ENCODE data around the gene CCNG2.

Gene CCNG2

DNA sequence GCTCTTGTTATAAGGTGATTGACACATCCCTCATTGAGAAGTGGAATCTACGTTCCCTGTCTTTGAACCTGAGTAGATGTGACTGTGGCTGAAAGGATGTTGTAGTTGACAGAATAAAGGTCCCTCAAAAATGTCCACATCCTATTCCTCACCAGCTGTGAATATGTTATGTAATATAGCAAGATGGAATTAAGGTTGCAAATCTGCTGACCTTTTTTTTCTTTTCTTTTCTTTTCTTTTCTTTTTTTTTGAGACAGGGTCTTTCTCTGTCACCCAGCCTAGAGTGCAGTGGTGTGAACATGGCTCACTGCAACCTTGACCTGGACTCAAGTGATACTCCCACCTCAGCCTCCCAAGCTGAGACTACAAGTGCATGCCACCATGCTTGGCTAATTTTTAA is 7.2 kb upstream of the CCNG2 start:
- no peak for TF ChIP-seq CEBPB (IDR thresholded peaks at IDR 0.05)
- no peak for TF ChIP-seq YY1 (IDR thresholded peaks at IDR 0.05; ENCODE audit: low read depth)
- TF ChIP-seq, protein P1, sequence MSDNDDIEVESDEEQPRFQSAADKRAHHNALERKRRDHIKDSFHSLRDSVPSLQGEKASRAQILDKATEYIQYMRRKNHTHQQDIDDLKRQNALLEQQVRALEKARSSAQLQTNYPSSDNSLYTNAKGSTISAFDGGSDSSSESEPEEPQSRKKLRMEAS (IDR thresholded peaks at IDR 0.05) = no peak
- TF ChIP-seq, protein P2, sequence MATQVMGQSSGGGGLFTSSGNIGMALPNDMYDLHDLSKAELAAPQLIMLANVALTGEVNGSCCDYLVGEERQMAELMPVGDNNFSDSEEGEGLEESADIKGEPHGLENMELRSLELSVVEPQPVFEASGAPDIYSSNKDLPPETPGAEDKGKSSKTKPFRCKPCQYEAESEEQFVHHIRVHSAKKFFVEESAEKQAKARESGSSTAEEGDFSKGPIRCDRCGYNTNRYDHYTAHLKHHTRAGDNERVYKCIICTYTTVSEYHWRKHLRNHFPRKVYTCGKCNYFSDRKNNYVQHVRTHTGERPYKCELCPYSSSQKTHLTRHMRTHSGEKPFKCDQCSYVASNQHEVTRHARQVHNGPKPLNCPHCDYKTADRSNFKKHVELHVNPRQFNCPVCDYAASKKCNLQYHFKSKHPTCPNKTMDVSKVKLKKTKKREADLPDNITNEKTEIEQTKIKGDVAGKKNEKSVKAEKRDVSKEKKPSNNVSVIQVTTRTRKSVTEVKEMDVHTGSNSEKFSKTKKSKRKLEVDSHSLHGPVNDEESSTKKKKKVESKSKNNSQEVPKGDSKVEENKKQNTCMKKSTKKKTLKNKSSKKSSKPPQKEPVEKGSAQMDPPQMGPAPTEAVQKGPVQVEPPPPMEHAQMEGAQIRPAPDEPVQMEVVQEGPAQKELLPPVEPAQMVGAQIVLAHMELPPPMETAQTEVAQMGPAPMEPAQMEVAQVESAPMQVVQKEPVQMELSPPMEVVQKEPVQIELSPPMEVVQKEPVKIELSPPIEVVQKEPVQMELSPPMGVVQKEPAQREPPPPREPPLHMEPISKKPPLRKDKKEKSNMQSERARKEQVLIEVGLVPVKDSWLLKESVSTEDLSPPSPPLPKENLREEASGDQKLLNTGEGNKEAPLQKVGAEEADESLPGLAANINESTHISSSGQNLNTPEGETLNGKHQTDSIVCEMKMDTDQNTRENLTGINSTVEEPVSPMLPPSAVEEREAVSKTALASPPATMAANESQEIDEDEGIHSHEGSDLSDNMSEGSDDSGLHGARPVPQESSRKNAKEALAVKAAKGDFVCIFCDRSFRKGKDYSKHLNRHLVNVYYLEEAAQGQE (IDR thresholded peaks at IDR 0.05; ENCODE audit: low read depth) = no peak
- TF ChIP-seq ZBTB7A (IDR thresholded peaks at IDR 0.05; ENCODE audit: low read depth) = no peak
- no peak for TF ChIP-seq TCF12 (IDR thresholded peaks at IDR 0.05; ENCODE audit: low read depth)
- no peak for TF ChIP-seq RAD21 (IDR thresholded peaks at IDR 0.05; ENCODE audit: low read depth)
- TF ChIP-seq, protein P3, sequence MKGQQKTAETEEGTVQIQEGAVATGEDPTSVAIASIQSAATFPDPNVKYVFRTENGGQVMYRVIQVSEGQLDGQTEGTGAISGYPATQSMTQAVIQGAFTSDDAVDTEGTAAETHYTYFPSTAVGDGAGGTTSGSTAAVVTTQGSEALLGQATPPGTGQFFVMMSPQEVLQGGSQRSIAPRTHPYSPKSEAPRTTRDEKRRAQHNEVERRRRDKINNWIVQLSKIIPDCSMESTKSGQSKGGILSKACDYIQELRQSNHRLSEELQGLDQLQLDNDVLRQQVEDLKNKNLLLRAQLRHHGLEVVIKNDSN (IDR thresholded peaks at IDR 0.05) = no peak
- no peak for TF ChIP-seq EP300 (IDR thresholded peaks at IDR 0.05; ENCODE audit: borderline replicate concordance)
- TF ChIP-seq NFIC (IDR thresholded peaks at IDR 0.05) = no peak
- TF ChIP-seq EGR1 (IDR thresholded peaks at IDR 0.05) = no peak

DNA sequence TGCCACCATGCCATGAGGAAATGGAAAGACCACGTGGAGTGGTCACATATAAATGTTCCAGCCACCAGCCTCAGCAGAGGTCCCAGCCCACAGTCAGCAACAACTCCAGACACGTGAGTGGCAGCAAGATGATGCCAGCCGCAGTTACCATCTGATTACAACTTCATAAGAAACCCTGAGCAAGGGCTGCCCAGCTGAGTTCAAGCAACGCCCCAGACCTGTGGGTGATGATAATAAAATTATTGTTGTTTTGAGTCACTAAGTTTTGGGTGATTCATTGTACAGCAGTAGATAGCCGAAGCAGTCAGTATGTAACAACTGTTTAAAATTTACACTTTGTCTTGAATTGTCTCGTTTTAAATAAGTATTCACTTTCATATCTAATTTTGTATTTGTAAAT is 5.8 kb upstream of the CCNG2 start:
- TF ChIP-seq ZBTB7A (IDR thresholded peaks at IDR 0.05; ENCODE audit: low read depth) = no peak
- no peak for TF ChIP-seq EP300 (IDR thresholded peaks at IDR 0.05; ENCODE audit: borderline replicate concordance)
- TF ChIP-seq TCF12 (IDR thresholded peaks at IDR 0.05; ENCODE audit: low read depth) = no peak
- TF ChIP-seq, protein P3 (IDR thresholded peaks at IDR 0.05) = no peak
- no peak for TF ChIP-seq EGR1 (IDR thresholded peaks at IDR 0.05)
- TF ChIP-seq, protein P1 (IDR thresholded peaks at IDR 0.05) = no peak

DNA sequence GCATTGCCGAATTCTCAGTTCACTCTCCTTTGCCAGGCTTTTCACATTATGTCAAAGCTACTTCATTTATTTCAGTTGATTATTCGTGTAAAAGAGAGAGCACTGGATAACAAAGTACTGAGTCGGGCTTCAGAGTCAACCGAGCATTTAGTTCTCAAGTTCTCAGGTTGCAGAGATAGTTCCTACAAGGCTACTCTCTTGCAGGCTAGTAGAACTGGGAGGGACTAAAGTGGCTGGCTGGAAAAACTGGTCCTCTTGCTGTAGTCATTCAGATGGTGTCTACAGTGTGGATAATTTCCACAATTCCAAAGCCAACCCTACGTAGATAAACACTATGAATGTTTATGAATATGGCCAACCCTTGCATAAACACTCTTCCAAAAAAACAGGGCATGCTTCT is 4.6 kb upstream of the CCNG2 start:
- TF ChIP-seq, protein P1 (IDR thresholded peaks at IDR 0.05) = peak; percentile 32; the same call in 1 of the 2 replicates
- peak; percentile 27; the same call in 1 of the 2 replicates for TF ChIP-seq TCF12 (IDR thresholded peaks at IDR 0.05; ENCODE audit: low read depth)
- TF ChIP-seq, protein P3 (IDR thresholded peaks at IDR 0.05) = no peak
- peak; percentile 20; the same call in 1 of the 2 replicates for TF ChIP-seq EP300 (IDR thresholded peaks at IDR 0.05; ENCODE audit: borderline replicate concordance)

DNA sequence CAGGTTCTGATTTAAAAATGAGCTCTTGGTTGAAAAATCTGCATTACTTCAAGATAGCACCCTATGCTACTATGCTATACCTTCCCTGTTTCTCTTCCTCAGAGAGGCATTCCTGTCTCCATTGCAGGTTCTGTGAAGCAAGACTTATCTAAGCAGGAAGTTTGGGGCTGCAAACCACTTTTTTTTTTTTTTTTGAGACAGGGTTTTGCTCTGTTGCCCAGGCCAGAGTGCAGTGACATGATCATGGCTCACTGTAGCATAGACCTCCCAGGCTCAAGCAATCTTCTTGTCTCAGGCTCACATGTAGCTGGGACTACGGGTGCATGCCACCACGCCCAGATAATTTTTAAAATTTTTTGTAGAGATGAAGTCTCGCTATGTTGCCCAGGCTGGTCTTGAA is 4.0 kb upstream of the CCNG2 start:
- no peak for TF ChIP-seq CREB1 (IDR thresholded peaks at IDR 0.05; ENCODE audit: low read depth)
- TF ChIP-seq ZBTB7A (IDR thresholded peaks at IDR 0.05; ENCODE audit: low read depth) = no peak
- no peak for TF ChIP-seq YY1 (IDR thresholded peaks at IDR 0.05; ENCODE audit: low read depth)
- TF ChIP-seq TEAD4 (IDR thresholded peaks at IDR 0.05) = no peak
- TF ChIP-seq RAD21 (IDR thresholded peaks at IDR 0.05; ENCODE audit: low read depth) = no peak
- TF ChIP-seq, protein P3 (IDR thresholded peaks at IDR 0.05) = no peak
- TF ChIP-seq FOXM1 (IDR thresholded peaks at IDR 0.05; ENCODE audit: borderline replicate concordance, low read depth) = no peak
- TF ChIP-seq TCF12 (IDR thresholded peaks at IDR 0.05; ENCODE audit: low read depth) = no peak
- TF ChIP-seq NFIC (IDR thresholded peaks at IDR 0.05) = no peak
- TF ChIP-seq, protein P2 (IDR thresholded peaks at IDR 0.05; ENCODE audit: low read depth) = no peak
- no peak for TF ChIP-seq TAF1 (IDR thresholded peaks at IDR 0.05; ENCODE audit: low read depth)
- no peak for TF ChIP-seq CEBPB (IDR thresholded peaks at IDR 0.05)

DNA sequence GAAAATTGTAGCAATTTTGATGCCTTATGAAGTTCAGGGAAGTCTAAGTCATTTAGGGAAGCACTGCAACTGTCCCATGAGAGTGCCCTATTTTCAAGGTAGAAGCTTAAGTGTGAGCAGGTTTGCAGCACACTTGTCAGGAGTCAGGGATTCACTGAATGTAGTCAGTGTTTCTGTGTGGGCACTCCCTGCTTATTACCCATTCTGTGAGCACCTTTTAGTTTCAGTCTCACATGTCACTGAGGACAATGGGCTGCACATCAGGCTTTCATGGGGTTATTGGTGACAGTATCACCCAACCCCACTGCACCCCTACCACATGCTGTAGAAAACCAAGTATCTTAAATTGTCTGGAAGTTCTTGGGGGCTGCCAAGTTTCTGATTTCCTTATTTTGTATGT is 2.9 kb upstream of the CCNG2 start:
- TF ChIP-seq, protein P1 (IDR thresholded peaks at IDR 0.05) = no peak
- TF ChIP-seq FOXM1 (IDR thresholded peaks at IDR 0.05; ENCODE audit: borderline replicate concordance, low read depth) = no peak
- no peak for TF ChIP-seq CREB1 (IDR thresholded peaks at IDR 0.05; ENCODE audit: low read depth)

All from Ishikawa (cell line).